HG02840 (cell line): Measurements from ENCODE around the gene UGT2B7.
"Not testable (repeated sequence)": the region's sequence is repeated elsewhere in the genome, so short reads cannot be mapped to it uniquely, and the experiment has no call there.

ENCODE experiments used
- ATAC-seq: cut with Tn5 transposase; IDR thresholded peaks from one replicate; pipeline ENCODE4 v1.9.1; 2021; ENCODE audit warnings: mild to moderate bottlenecking, moderate library complexity, moderate number of reproducible peaks; ENCODE audit not compliant: unreplicated experiment, low FRiP score

Gene UGT2B7

GRCh38 chr4:69078852-69079251 lies 17.4 kb upstream of the UGT2B7 start:
- no peak for ATAC-seq

- no peak for ATAC-seq
These were observed 7.8 kb upstream of the UGT2B7 start for GRCh38 chr4:69088473-69088872.

GRCh38 chr4:69089388-69089787 lies 6.9 kb upstream of the UGT2B7 start:
- no peak for ATAC-seq

- no peak for ATAC-seq
These were observed 4.1 kb upstream of the UGT2B7 start for GRCh38 chr4:69092190-69092589.

GRCh38 chr4:69092980-69093568 lies 3.2 kb upstream of the UGT2B7 start:
- no peak for ATAC-seq

GRCh38 chr4:69093681-69094080 lies 2.6 kb upstream of the UGT2B7 start:
- ATAC-seq = no peak

- ATAC-seq = no peak
These were observed 958 bp upstream of the UGT2B7 start for GRCh38 chr4:69095301-69095731.

GRCh38 chr4:69096810-69097209 lies 536 bp downstream of the UGT2B7 start:
- ATAC-seq = no peak

- ATAC-seq = no peak
These were observed 2.2 kb downstream of the UGT2B7 start for GRCh38 chr4:69098470-69098869.

- ATAC-seq = no peak
These were observed 3.6 kb downstream of the UGT2B7 start for GRCh38 chr4:69099910-69100309.

- not testable (repeated sequence) for ATAC-seq
These were observed 6.4 kb downstream of the UGT2B7 start for GRCh38 chr4:69102668-69103067.

GRCh38 chr4:69104719-69105275 lies 8.5 kb downstream of the UGT2B7 start:
- ATAC-seq = no peak

GRCh38 chr4:69115151-69115850 lies 19.0 kb downstream of the UGT2B7 start:
- not testable (repeated sequence) for ATAC-seq

- no peak for ATAC-seq
These were observed 19.6 kb downstream of the UGT2B7 start for GRCh38 chr4:69115851-69116213.

- no peak for ATAC-seq
These were observed 20.5 kb downstream of the UGT2B7 start for GRCh38 chr4:69116645-69117321.

GRCh38 chr4:69120870-69121269 lies 24.6 kb downstream of the UGT2B7 start:
- ATAC-seq = no peak

- no peak for ATAC-seq
These were observed 26.2 kb downstream of the UGT2B7 start for GRCh38 chr4:69122476-69122875.

- no peak for ATAC-seq
These were observed 28.7 kb downstream of the UGT2B7 start for GRCh38 chr4:69124941-69125340.

GRCh38 chr4:69126024-69126423 lies 29.8 kb downstream of the UGT2B7 start:
- no peak for ATAC-seq

- no peak for ATAC-seq
These were observed 37.7 kb downstream of the UGT2B7 start for GRCh38 chr4:69133993-69134392.

GRCh38 chr4:69134471-69134870 lies 38.2 kb downstream of the UGT2B7 start:
- no peak for ATAC-seq
